GM12892 (cell line): ENCODE data around the gene ZNF423.

Experiments used
- POLR2A ChIP-seq: IDR thresholded peaks from 2 replicates; pipeline ENCODE4 v1.6.1; 2011; ENCODE audit warnings: low read depth, low read length, control low read depth
- POLR2AphosphoS5 ChIP-seq: IDR thresholded peaks from 2 replicates; pipeline ENCODE4 v1.6.1; 2011; ENCODE audit warnings: low read depth, low read length, control low read depth
- TAF1 ChIP-seq: IDR thresholded peaks from 2 replicates; pipeline ENCODE4 v1.6.1; 2011; ENCODE audit warnings: low read depth, mild to moderate bottlenecking, control low read depth, low read length, borderline replicate concordance

DNA sequence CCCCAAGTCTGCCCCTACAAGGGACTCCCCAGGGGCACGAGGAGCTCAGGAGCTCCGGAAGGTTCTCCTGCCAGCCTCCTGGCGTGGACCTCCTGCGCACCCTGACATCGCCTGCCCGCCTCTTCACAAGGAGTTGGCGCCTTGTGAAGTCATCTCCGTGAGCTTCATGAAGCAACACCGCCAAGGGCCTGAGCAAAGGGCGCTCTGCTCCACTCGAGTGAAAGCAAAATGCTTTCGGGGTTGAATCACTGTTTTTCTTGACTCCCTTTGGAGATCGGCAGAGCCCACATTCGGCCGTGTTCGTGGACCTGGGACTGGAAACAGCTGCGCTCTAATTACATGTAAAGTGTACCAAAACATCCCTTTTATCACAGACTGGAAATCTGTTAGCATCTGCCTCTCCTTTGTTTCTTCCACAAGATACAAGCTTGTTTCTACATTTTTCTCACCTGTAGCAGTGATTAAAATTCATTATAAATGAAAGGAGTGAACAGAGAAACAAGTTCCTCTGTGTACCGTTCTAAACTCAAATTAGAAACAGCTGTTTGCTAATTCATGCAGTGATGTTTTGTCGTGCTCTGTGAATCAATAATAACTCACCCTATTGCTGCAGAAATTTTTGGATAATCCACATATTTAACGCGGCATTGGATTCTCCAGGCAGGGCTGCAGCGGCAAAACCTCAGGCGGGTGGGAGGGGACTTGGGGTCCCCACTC is 203.3 kb downstream of the ZNF423 start:
- TF ChIP-seq POLR2AphosphoS5 (no peak), TAF1 (no peak), POLR2A (no peak)
